HG02642 (cell line): ENCODE data around the gene SIMC1.
"Not testable (repeated sequence)": the region's sequence is repeated elsewhere in the genome, so short reads cannot be mapped to it uniquely, and the experiment has no call there.

Source experiments
- ATAC-seq: cut with Tn5 transposase; IDR thresholded peaks from one replicate; pipeline ENCODE4 v1.9.1; 2021; ENCODE audit warnings: mild to moderate bottlenecking; ENCODE audit not compliant: unreplicated experiment, poor library complexity

Gene SIMC1

GRCh38 chr5:176237971-176238644, at the start of gene SIMC1:
TSS of gene SIMC1 (plus strand) at chr5:176238424. CDS start at chr5:176238509, 85 bp downstream.
- ATAC-seq: peak; percentile 71

GRCh38 chr5:176188506-176189193, 49.6 kb upstream of the SIMC1 start:
- no peak for ATAC-seq

DNA sequence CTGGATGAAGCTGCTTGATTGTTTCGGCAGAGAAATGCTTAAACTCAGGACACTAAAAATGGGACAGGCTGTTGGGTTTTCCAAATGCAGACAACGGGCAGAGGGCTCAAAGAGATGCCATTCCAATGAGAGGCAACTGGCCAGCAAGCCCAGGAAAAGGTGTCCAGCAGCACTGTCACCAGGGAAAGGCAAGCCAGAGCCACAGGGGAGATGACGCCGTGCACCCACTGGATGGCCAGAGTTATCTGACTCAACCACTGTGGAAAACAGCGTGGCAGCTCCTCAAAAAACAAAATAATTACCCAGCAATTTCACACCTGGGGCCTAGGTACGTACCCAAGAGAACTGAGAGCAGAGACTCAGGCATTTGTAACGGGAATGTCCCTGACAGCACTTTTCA, 48.4 kb upstream of the SIMC1 start:
- no peak for ATAC-seq

DNA sequence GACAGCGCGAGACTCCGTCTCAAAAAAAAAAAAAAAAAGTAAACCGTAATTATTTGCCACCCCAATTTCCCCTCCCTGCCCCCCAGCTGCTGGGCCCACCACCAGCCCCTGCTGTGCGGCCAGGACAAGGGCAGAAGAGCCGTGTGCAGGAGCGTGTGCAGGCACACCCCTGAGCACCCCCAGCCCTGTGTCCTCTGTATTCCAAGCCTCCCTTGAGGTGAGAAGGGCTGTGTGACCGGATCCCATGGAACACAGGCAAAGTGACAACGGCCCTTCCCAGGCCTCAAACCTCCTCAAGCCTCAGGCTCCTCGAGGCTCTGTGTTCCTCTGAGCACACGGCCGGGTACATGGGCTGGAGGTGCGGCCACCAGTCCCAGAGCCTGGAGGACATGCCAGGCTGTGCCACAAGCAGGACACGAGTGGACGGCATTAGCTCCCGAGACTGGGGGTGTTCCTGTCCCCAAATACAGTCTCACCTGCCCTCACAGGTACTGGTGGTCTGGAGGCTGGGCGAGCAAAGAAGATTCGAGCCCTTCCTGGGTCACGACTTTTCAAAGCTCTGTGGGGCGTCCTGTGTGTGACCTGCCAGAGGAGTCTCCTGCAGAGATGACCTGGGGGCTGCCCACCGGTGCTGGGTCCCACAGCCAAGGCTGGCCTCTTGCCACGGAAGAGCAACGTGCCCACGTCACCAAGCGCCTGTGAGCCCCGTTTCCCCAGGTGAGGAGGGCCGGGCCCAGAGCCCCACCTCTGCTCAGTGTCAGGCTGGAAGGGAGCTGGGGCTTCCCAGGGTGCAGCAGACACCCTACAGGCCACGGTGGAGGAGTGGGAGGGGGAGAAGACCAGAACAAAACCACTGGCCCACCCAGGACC, 47.1 kb upstream of the SIMC1 start:
- no peak for ATAC-seq

DNA sequence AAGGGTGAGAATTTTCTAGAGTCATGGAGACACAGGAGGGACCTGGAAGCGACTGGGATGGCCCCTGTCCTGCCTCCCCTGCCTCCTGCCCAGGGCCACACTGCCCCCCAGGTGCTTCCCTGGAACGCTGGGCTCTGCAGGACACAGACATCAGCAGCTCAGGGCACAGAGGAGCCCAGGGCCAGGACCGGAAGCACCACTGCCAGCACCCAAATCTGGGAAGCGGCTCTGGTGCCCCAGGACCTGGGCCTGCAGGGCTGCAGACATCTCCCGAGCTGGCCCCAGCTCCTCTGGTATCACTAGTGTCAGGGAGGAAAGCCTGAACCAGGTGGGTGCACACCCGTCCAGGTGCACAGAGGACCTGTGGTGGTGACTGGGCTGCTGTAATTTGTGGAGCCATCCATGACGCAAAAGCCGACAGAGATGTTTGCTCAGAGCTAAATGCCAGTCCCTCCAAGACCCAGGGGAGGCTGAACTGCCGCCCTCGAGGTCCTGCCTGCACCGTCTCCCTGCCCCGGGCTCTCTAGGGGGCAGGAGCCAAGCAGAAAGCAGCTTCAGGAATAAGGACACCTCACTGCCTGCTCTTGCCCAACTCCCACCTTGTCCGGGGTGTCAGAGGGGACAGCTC, 46.0 kb upstream of the SIMC1 start:
- no peak for ATAC-seq

GRCh38 chr5:176192722-176193117, 45.5 kb upstream of the SIMC1 start:
- ATAC-seq: not testable (repeated sequence)

DNA sequence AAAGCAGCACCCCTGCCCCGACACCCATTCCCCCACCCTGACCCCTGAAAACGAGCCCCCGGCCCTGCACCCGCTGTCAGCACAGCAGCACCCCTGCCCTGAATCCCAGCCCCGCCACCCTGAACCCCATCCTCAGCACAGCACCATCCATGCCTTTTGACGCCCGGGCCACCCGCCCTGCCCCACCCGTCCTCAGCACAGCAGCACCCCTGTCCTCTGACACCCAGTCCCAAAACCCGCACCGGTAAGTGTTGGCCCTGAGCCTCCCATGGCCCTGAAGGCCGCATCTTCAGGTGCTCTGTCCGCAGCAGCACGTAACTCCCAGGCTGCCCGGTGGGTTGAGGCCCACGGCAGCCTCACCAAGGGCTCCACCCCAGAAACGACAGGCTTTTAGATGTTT, 44.6 kb upstream of the SIMC1 start:
- ATAC-seq: not testable (repeated sequence)

GRCh38 chr5:176194238-176195083, 43.8 kb upstream of the SIMC1 start:
- not testable (repeated sequence) for ATAC-seq

DNA sequence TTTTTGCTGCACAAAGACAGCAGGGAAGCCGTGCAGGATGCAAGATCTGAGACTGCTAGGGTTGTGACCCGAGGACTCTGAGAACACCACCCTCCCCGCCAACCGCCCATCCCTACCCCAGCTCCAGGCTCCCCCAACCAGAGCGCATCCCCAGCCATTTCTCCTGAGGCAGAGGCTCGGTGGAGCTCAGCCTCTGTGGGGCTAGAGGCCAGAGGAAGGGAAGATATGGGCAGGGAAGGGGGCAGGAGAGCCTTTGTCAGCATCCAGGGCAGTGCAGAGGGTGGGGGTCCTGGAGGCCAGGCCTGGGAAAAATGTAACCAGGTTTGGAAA, 43.2 kb upstream of the SIMC1 start:
- not testable (repeated sequence) for ATAC-seq

DNA sequence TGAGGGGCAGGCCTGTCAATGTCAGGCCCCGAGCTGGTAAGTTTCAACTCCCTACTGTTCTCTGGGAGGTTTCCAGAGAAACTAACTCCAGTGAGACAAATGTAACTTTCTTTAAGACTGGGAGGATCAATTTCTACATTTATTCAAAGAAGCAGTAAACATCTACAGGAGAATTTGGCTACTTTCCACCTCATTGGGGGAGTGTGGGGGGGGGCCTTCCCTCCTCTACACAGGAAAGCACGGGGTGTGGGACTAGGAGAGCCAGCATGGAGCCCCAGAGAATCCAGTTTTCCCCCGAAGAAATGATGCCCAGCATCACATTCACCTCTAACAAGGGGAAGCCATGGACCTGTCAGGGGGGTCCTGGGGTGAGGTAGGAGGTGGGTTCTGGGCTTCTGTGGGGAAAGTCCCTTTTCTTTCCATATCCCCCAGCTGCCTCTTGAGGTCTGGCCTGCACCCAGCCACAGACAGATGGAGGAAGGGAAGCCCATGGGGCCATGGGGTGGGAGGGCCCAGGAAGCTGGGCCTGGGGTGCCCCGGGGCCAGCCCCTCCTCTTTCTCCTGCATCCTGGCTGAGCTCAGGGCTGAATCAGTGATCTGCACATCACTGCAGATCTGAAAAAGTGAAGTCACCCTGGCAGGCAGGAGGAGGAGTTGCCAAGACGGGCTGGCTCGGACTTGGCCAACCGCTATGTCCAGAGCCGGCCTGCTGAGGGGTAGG, 42.6 kb upstream of the SIMC1 start:
- not testable (repeated sequence) for ATAC-seq

DNA sequence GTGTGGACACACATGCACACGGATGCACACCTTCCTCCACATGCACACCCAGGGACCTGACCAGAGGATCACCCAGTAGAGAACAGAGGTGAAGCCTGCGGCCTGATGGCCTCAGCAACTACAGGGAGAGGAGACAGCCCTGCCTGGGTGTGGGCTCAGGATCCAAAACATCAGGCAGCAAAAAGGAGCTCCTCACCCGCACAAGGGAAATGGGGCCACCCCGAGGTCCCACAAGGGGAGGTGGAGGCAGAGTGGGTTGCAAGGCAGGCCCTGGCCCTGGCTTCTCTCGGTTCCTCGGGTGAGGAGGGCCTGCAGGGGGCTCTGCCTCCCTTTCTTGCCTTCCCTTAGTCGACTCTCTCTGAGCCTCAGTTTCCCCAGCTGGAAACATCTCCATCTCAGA, 41.4 kb upstream of the SIMC1 start:
- ATAC-seq: not testable (repeated sequence)

- ATAC-seq: not testable (repeated sequence)
These were observed 40.9 kb upstream of the SIMC1 start for GRCh38 chr5:176197234-176197858.

DNA sequence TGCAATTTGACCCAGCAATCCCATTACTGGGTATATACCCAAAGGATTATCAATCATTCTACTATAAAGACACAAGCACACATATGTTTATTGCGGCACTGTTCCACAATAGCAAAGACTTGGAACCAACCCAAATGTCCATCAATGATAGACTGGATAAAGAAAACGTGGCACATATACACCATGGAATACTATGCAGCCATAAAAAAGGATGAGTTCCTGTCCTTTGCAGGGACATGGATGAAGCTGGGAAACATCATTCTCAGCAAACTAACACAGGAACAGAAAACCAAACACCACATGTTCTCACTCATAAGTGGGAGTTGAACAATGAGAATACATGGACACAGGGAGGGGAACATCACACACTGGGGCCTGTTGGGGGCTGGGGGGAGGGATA, 39.9 kb upstream of the SIMC1 start:
- ATAC-seq: not testable (repeated sequence)

DNA sequence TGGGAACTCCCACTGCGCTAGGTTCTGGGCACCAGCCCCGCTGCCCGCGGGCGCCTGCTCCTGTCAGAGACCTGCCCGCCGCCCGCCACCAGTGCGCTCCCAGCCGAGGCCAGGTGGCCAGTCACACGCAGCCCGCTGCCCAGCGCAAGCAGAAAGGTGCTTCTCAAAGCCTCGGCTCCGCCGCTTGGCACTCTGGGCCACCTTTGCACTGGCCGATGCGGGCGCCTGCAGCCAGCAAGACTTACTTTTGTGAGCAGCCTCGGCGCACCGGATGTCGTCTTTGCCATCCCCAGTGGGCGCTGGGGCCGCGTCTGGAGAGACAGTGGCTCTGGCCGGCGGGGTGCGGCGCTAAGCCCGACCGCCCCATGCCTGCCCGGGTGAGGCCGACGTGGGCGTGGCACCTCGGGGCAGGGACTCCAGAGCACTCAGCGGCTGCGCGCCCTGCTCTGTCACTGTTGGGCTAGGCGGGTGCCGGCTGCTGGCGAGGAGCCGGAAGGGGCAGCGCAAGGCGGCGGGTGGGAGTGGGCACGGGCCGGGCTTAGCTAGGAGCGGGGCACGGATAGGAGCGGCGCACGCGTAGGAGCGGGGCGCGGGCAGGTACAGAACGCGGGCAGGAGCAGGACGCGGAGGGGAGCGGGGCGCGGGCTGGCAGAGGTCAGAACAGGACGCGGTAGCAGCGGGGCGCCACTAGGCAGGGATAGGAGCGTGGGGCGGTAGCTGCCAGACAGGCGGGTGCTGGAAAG, 39.1 kb upstream of the SIMC1 start:
- ATAC-seq: not testable (repeated sequence)

DNA sequence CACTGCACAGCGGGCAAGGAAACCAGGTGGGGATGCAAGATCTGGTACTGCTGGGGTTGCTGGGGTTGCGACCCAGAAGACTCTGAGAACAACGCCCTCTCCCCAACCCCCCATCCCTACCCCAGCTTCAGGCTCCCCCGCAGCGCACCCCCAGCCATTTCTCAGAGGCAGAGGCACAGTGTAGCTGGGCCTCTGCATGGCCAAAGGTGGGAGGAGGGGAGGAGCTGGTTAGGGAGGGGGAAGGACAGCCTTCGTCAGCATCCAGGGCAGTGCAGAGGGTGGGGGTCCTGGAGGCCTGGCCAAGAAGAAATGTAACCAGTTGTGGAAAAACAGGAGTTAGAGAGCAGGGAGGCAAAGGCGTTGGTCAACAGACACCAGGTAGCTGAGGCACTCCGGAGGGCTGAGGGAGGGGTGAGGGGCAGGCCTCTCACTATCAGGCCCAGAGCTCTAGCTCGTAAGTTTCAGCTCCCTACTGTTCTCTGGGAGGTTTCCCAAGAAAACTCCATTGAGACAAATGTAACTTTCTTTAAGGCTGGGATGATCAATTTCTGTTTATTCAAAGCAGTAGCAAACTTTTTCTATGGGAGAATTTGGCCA, 38.3 kb upstream of the SIMC1 start:
- not testable (repeated sequence) for ATAC-seq

DNA sequence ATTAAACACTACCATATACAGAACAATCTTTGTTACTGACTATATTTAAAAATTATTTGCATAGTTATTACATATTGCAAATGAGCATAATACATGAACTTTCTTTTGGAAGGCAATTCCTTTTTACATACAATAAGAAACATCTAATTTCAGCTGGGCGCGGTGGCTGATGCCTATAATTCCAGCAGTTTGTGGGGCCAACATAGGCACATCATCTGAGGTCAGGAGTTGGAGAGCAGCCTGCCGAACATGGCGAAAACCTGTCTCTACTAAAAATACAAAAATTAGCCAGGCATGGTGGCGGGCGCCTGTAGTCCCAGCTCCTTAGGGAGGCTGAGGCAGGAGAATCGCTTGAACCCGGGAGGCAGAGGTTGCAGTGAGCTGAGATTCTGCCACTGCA, 36.4 kb upstream of the SIMC1 start:
- ATAC-seq: no peak

- no peak for ATAC-seq
These were observed 35.1 kb upstream of the SIMC1 start for GRCh38 chr5:176203086-176203485.

GRCh38 chr5:176203535-176203934, 34.7 kb upstream of the SIMC1 start:
- ATAC-seq: not testable (repeated sequence)
